ENCODE measurements around the gene TRIM46. TPM values are rescaled to one million over a fixed set of nuclear protein-coding genes. Genes with fewer than 3 reads are reported as not detected.

Gene TRIM46
- total RNA-seq, 4 donors from 2014 or later, result 6.0 to 20.4 (median 12.7) TPM

DNA sequence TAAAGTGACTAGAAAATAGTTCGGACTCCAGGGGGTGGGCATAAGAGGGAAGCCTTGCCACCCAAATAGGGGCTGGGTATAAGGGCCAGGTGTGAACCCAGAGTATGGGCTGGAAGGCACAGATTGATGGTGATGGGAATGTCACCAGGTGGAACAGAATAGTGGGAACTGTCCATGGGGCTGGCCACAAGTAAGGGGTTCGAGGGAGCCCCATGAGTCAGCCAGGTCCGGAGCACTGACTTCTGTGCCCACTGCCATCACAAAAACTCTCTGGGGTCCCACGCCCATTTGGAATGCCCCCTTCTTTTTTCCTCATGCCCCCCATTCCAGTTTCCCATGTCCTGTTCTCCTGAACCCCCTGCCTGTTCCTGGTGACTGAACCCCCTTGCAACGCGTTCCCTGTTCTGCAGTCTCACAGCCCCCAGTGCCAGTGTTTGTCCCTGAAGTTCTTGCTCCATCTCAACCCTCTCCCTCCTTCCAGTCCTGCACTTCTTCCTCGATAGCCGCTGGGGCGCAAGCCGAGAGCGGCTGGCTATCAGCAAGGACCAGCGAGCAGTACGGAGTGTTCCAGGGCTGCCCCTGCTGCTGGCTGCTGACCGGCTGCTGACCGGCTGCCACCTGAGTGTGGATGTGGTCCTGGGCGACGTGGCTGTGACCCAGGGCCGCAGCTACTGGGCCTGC, 7.9 kb downstream of the TRIM46 start:
- no peak for TF ChIP-seq CTCF (IDR thresholded peaks at IDR 0.05)
- no peak for TF ChIP-seq EP300 (IDR thresholded peaks at IDR 0.05)
- no peak for TF ChIP-seq POLR2A (IDR thresholded peaks at IDR 0.05)
- 89 to 96% methylated on average over 16 of the region's 18 CpGs for whole genome bisulfite sequencing, 2 donors
- Histone ChIP-seq H3K36me3 (peaks cover 0 to 8% (median 0%) of the 10 kb centered on the region in 3 donors), H3K9me3 (no peaks in the 10 kb centered on the region), H3K27me3 (no peaks in the 10 kb centered on the region), H3K27ac (no peak overlapping the region), H3K4me3 (no peak overlapping the region), H3K4me1 (peaks cover 0 to 44% (median 19%) of the 10 kb centered on the region in 4 donors)
- DNase-seq (ENCODE audit: low spot score in 2 of 2), result peak in 1 of 2 donors; percentile 10

GRCh38 chr1:155182052-155182550, 8.5 kb downstream of the TRIM46 start:
- 93 to 95% methylated on average over 7 of the region's 7 CpGs for WGBS, 2 donors
- H3K4me3 ChIP-seq, result no peak overlapping the region
- H3K27me3 ChIP-seq, result no peaks in the 10 kb centered on the region
- no peaks in the 10 kb centered on the region for H3K9me3 ChIP-seq
- no peak overlapping the region for H3K27ac ChIP-seq
- no peak for DNase-seq (ENCODE audit: low spot score in 2 of 2)
- peaks cover 0 to 8% (median 0%) of the 10 kb centered on the region in 3 donors for H3K36me3 ChIP-seq
- TF ChIP-seq CTCF (IDR thresholded peaks at IDR 0.05) (no peak), POLR2A (IDR thresholded peaks at IDR 0.05) (no peak), EP300 (IDR thresholded peaks at IDR 0.05) (no peak)
- peaks cover 0 to 44% (median 16%) of the 10 kb centered on the region in 4 donors for H3K4me1 ChIP-seq

DNA sequence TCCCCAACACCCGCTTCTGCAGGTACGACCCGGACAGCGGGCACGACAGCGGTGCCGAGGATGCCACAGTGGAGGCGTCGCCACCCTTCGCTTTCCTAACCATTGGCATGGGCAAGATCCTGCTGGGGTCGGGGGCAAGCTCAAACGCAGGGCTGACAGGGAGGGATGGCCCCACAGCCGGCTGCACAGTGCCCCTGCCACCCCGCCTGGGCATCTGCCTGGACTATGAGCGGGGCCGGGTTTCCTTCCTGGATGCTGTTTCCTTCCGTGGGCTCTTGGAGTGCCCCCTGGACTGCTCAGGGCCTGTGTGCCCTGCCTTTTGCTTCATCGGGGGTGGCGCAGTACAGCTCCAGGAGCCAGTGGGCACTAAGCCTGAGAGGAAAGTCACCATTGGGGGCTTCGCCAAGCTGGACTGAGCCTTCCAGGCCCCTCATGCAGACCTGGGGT, 10.1 kb downstream of the TRIM46 start:
- DNase-seq (ENCODE audit: low spot score in 2 of 2), result no peak
- peaks cover 0 to 8% (median 0%) of the 10 kb centered on the region in 3 donors for H3K36me3 ChIP-seq
- no peak overlapping the region for H3K4me3 ChIP-seq
- TF ChIP-seq CTCF (IDR thresholded peaks at IDR 0.05) (no peak), EP300 (IDR thresholded peaks at IDR 0.05) (no peak), POLR2A (IDR thresholded peaks at IDR 0.05) (no peak)
- 86 to 87% methylated on average over 19 of the region's 20 CpGs for WGBS, 2 donors
- no peaks in the 10 kb centered on the region for H3K9me3 ChIP-seq
- no peaks in the 10 kb centered on the region for H3K27me3 ChIP-seq
- H3K4me1 ChIP-seq, result peaks cover 0 to 32% (median 11%) of the 10 kb centered on the region in 4 donors
- H3K27ac ChIP-seq, result no peak overlapping the region

- DNase-seq (ENCODE audit: low spot score in 2 of 2), result no peak
- Histone ChIP-seq H3K4me3 (no peak overlapping the region), H3K4me1 (peaks cover 0 to 26% (median 8%) of the 10 kb centered on the region in 4 donors), H3K27me3 (no peaks in the 10 kb centered on the region), H3K27ac (peak overlapping the region in 2 of 4 donors; percentile 50 to 73), H3K9me3 (no peaks in the 10 kb centered on the region), H3K36me3 (peaks cover 0 to 8% (median 0%) of the 10 kb centered on the region in 3 donors)
- TF ChIP-seq EP300 (IDR thresholded peaks at IDR 0.05) (no peak), CTCF (IDR thresholded peaks at IDR 0.05) (no peak), POLR2A (IDR thresholded peaks at IDR 0.05) (no peak)
- WGBS, 2 donors, result 84 to 96% methylated on average over 4 of the region's 4 CpGs
These were observed 10.7 kb downstream of the TRIM46 start for GRCh38 chr1:155184351-155184811.

Data from tibial nerve (tissue), 4 donors.